H1 (cell line): ENCODE measurements around the gene UBA6. TPM values are rescaled to one million over a fixed set of nuclear protein-coding genes. Genes with fewer than 3 reads are reported as not detected.

Source experiments
- CTCF ChIA-PET: fragments of 300-600 bp; sonication (Branson Sonifier 250); formaldehyde crosslinking; loops from one replicate; lab custom pipeline; 2021; ENCODE audit not compliant: partially characterized antibody; lab: Charles Lee
- POLR2A ChIA-PET: fragments of 300-600 bp; sonication (Branson Sonifier 250); formaldehyde crosslinking; loops from one replicate; lab custom pipeline; 2021; ENCODE audit warnings: inconsistent platforms; ENCODE audit not compliant: partially characterized antibody; lab: Charles Lee
- DNase-seq, 2 experiments: peaks; one replicate each; pipeline versions ENCODE4 v3.0.0 to v3.0.0-alpha.2; 2010 to 2022; ENCODE audit warnings: low spot score in 2 of 2, low read depth in 1 of 2, mixed read lengths in 1 of 2
- FAIRE-seq: peaks from 2 replicates; lab custom pipeline; 2011; peaks lifted over from hg19 to GRCh38; lab: Jason Lieb, UNC
- H2AFZ ChIP-seq: 2 replicates; pipeline ENCODE4 v1.8.1; 2012; ENCODE audit warnings: low read length, inconsistent platforms
- H2AK5ac ChIP-seq: 2 replicates; pipeline ENCODE4 v1.6.1; 2013; ENCODE audit warnings: low read depth, low read length
- H2BK120ac ChIP-seq: replicated peaks from 2 replicates; pipeline ENCODE3; 2013; ENCODE audit warnings: low read depth, low read length, inconsistent platforms
- H2BK12ac ChIP-seq: 2 replicates; pipeline ENCODE4 v1.6.1; 2013; ENCODE audit warnings: low read depth, low read length
- H2BK15ac ChIP-seq: 2 replicates; pipeline ENCODE4 v1.6.1; 2013; ENCODE audit warnings: low read length
- H2BK20ac ChIP-seq: 2 replicates; pipeline ENCODE4 v1.6.1; 2013; ENCODE audit warnings: low read length
- H2BK5ac ChIP-seq: 2 replicates; pipeline ENCODE4 v1.6.1; 2013; ENCODE audit warnings: low read depth, low read length
- H3K14ac ChIP-seq: 2 replicates; pipeline ENCODE4 v1.6.1; 2013; ENCODE audit warnings: inconsistent platforms; ENCODE audit not compliant: insufficient read length
- H3K18ac ChIP-seq: 2 replicates; pipeline ENCODE4 v1.6.1; 2013; ENCODE audit warnings: low read length; ENCODE audit errors: extremely low read depth
- H3K23ac ChIP-seq: 2 replicates; pipeline ENCODE4 v1.6.1; 2013; ENCODE audit warnings: inconsistent platforms; ENCODE audit not compliant: insufficient read length
- H3K23me2 ChIP-seq: 2 replicates; pipeline ENCODE4 v1.6.1; 2013; ENCODE audit warnings: low read depth, low read length
- H3K27ac ChIP-seq: 2 replicates; pipeline ENCODE4 v1.6.1; 2011; ENCODE audit warnings: low read depth, low read length, inconsistent platforms
- H3K27me3 ChIP-seq, 4 experiments: replicated peaks in 1 of 4; 1 replicate in 1 of 4; 2 replicates in 3 of 4; pipeline versions ENCODE4 v1.6.1 to v1.8.1; 2011 to 2013; ENCODE audit warnings: low read length in 3 of 4, mild to moderate bottlenecking in 3 of 4, inconsistent platforms in 2 of 4, mixed read lengths in 2 of 4, moderate library complexity in 1 of 4; ENCODE audit not compliant: control insufficient read depth in 3 of 4, insufficient read depth in 3 of 4; ENCODE audit errors: extremely low read depth in 1 of 4
- H3K36me3 ChIP-seq, 4 experiments: 2 replicates each; pipeline versions ENCODE4 v1.6.1 to v1.8.1; 2011 to 2013; ENCODE audit warnings: mild to moderate bottlenecking in 4 of 4, low read length in 3 of 4, moderate library complexity in 2 of 4, control low read depth in 1 of 4, inconsistent platforms in 1 of 4; ENCODE audit not compliant: insufficient read depth in 4 of 4, control insufficient read depth in 2 of 4
- H3K4ac ChIP-seq: replicated peaks from 2 replicates; pipeline ENCODE3; 2013; ENCODE audit warnings: low read length, low read depth, mixed read lengths, inconsistent platforms; ENCODE audit not compliant: insufficient read length
- H3K4me1 ChIP-seq, 4 experiments: replicated peaks in 1 of 4; 1 replicate in 1 of 4; 2 replicates in 3 of 4; pipeline versions ENCODE4 v1.6.1 to v1.8.1; 2011 to 2013; ENCODE audit warnings: low read length in 3 of 4, inconsistent platforms in 2 of 4, mixed read lengths in 1 of 4; ENCODE audit not compliant: insufficient read depth in 4 of 4, control insufficient read depth in 3 of 4
- H3K4me2 ChIP-seq, 2 experiments: 2 replicates each; pipeline versions ENCODE4 v1.6.1 to v1.8.1; 2011 to 2013; ENCODE audit warnings: low read depth in 2 of 2, low read length in 2 of 2, control low read depth in 1 of 2, inconsistent platforms in 1 of 2, mild to moderate bottlenecking in 1 of 2; ENCODE audit not compliant: insufficient read depth in 1 of 2
- H3K4me3 ChIP-seq, 4 experiments: fragments of 200-600, 300-600 bp in 1 of 4; sonication (generic), shearing (Covaris generic), sonication (Bioruptor Twin) in 1 of 4; 2 replicates each; pipeline versions ENCODE4 v1.5.1 to v1.8.1; 2011 to 2016; ENCODE audit warnings: low read length in 4 of 4, low read depth in 3 of 4, control low read depth in 2 of 4, inconsistent platforms in 2 of 4, mild to moderate bottlenecking in 2 of 4, mixed read lengths in 1 of 4, moderate library complexity in 1 of 4; ENCODE audit not compliant: insufficient read depth in 2 of 4; ENCODE audit errors: extremely low read depth in 1 of 4
- H3K56ac ChIP-seq: replicated peaks from 2 replicates; pipeline ENCODE3; 2013; ENCODE audit warnings: low read depth, mild to moderate bottlenecking, mixed read lengths, low read length, inconsistent platforms; ENCODE audit not compliant: insufficient read length
- H3K79me1 ChIP-seq: 2 replicates; pipeline ENCODE4 v1.6.1; 2013; ENCODE audit warnings: low read depth, low read length, control low read depth
- H3K79me2 ChIP-seq, 2 experiments: 2 replicates each; pipeline versions ENCODE4 v1.6.1 to v1.8.1; 2012 to 2013; ENCODE audit warnings: low read length in 2 of 2, mild to moderate bottlenecking in 2 of 2, inconsistent platforms in 1 of 2; ENCODE audit not compliant: insufficient read depth in 2 of 2, control insufficient read depth in 1 of 2
- H3K9ac ChIP-seq, 4 experiments: replicated peaks in 1 of 4; 1 replicate in 1 of 4; 2 replicates in 3 of 4; pipeline versions ENCODE4 v1.6.1 to v1.8.1; 2011 to 2013; ENCODE audit warnings: low read depth in 3 of 4, low read length in 3 of 4, control low read depth in 2 of 4, mild to moderate bottlenecking in 2 of 4, moderate library complexity in 2 of 4, inconsistent platforms in 1 of 4; ENCODE audit errors: extremely low read depth in 1 of 4
- H3K9me3 ChIP-seq, 2 experiments: 2 replicates each; pipeline versions ENCODE4 v1.6.1 to v1.8.1; 2012 to 2013; ENCODE audit warnings: mild to moderate bottlenecking in 2 of 2, moderate library complexity in 2 of 2, control low read depth in 1 of 2, inconsistent platforms in 1 of 2, low read depth in 1 of 2, low read length in 1 of 2, mixed read lengths in 1 of 2; ENCODE audit not compliant: insufficient read depth in 2 of 2
- H4K20me1 ChIP-seq, 2 experiments: replicated peaks in 1 of 2; 2 replicates each; pipeline versions ENCODE3 to v1.8.1; 2011 to 2013; ENCODE audit warnings: inconsistent platforms in 2 of 2, low read length in 2 of 2, mild to moderate bottlenecking in 1 of 2; ENCODE audit not compliant: insufficient read depth in 2 of 2, control insufficient read depth in 1 of 2
- H4K5ac ChIP-seq: 2 replicates; pipeline ENCODE4 v1.6.1; 2013; ENCODE audit warnings: low read length, low read depth, mixed read lengths, inconsistent platforms; ENCODE audit not compliant: insufficient read length
- H4K8ac ChIP-seq: 2 replicates; pipeline ENCODE4 v1.8.0; 2013; ENCODE audit warnings: mild to moderate bottlenecking, moderate library complexity, low read length, inconsistent platforms; ENCODE audit not compliant: insufficient read depth; ENCODE audit errors: extremely low read depth
- H4K91ac ChIP-seq: replicated peaks from 2 replicates; pipeline ENCODE3; 2013; ENCODE audit warnings: low read length, mixed read lengths, inconsistent platforms; ENCODE audit not compliant: insufficient read length
- CTCF ChIP-seq, 3 experiments: IDR thresholded peaks; 1 replicate in 2 of 3; 2 replicates in 1 of 3; pipeline versions ENCODE4 v1.5.1 to v1.6.1; 2011; ENCODE audit warnings: low read length in 3 of 3, mild to moderate bottlenecking in 3 of 3, inconsistent platforms in 2 of 3, low read depth in 1 of 3, moderate library complexity in 1 of 3; ENCODE audit not compliant: insufficient read depth in 1 of 3; ENCODE audit errors: control extremely low read depth in 1 of 3
- RAD21 ChIP-seq, 2 experiments: IDR thresholded peaks in 1 of 2; conservative IDR thresholded peaks in 1 of 2; 2 replicates each; pipeline ENCODE4 v1.6.1; 2011; ENCODE audit warnings: low read depth in 2 of 2, low read length in 2 of 2, improper control_type of control experiment in 1 of 2, inconsistent platforms in 1 of 2, mild to moderate bottlenecking in 1 of 2, moderate library complexity in 1 of 2
- YY1 ChIP-seq: IDR thresholded peaks from 2 replicates; pipeline ENCODE4 v1.6.1; 2011; ENCODE audit warnings: low read depth, mild to moderate bottlenecking, low read length
- WGBS, 2 experiments: shearing (Covaris generic) in 1 of 2; methylation state at CpG; one replicate each; pipeline versions ENCODE4 v1.1.6 to v1.1.7; 2013 to 2015; ENCODE audit warnings: low lambda C conversion rate in 2 of 2, mixed read lengths in 2 of 2, inconsistent platforms in 1 of 2, low coverage in 1 of 2, missing lambda C conversion rate in 1 of 2; ENCODE audit not compliant: insufficient replicate concordance in 2 of 2, insufficient coverage in 1 of 2, insufficient read length in 1 of 2; ENCODE audit errors: extremely low coverage in 1 of 2, missing lambda C conversion rate in 1 of 2; 5-methylcytosine and 5-hydroxymethylcytosine counted together
- polyA plus RNA-seq, 7 experiments: library from polyadenylated mRNA; depleted of rRNA in 3 of 7; stranded (reverse) in 5 of 7; unstranded in 2 of 7; fragments of >200 nt in 5 of 7; fragments of 200-250 nt in 2 of 7; gene quantifications; 1 replicate in 5 of 7; 2 replicates in 1 of 7; 4 replicates in 1 of 7; pipeline versions ENCODE4 v1.2.1 to v1.2.3, GENCODE V29; 2011 to 2013; ENCODE audit warnings: missing spikeins in 2 of 7, mixed read lengths in 2 of 7
- total RNA-seq: library from RNA; stranded (reverse); fragmentation: NEBNext Ultra II Directional; extraction: Animal tissue kit (Norgen Biotek cat#: 25700); gene quantifications from 2 replicates; pipeline ENCODE4 v1.2.1, GENCODE V29; 2021
- TF ChIP-seq, protein P1 (sequence below): IDR thresholded peaks from 2 replicates; pipeline ENCODE4 v1.6.1; 2012; ENCODE audit warnings: inconsistent platforms

The UBA6 gene
- total and polyA plus RNA-seq, 2 of the 8 experiments (the other 6 are each of a cell fraction or from before 2014, with no cell fraction given): 17.4 to 74.3 TPM

DNA sequence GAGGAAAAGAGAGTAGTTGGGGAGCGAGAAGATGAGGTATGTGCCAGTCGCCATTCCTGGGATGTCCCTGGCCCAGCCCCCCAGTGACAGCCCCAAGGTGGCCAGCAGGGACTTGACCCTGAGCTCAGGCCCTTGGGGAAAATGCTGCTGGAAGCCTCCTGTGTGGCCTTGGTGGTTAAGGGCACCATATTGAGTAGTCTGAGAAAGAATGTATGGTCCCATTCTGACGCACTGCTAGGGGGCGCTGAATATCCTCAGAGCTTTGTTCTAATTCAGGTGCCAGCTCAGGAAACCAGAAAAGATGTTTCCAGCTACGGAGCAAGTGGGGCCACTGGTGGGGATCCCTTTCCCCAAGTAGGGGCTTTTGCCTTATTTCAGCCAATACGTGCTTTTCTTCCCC is 14.0 kb upstream of the UBA6 start:
- Histone ChIP-seq H3K27me3 (no peaks in the 10 kb centered on the region), H3K23me2 (no peaks in the 10 kb centered on the region), H2BK20ac (no peak overlapping the region), H3K18ac (no peak overlapping the region), H3K56ac (no peak overlapping the region), H2BK120ac (no peak overlapping the region), H3K9me3 (no peaks in the 10 kb centered on the region; a peak in 1 of 4 replicates), H2AFZ (no peak overlapping the region), H3K23ac (no peak overlapping the region), H4K5ac (no peak overlapping the region), H3K4me1 (peaks cover 5 to 17% (median 11%) of the 10 kb centered on the region in 4 experiments; a peak in 6 of 7 replicates), H2BK15ac (no peak overlapping the region), H3K4ac (no peak overlapping the region), H3K9ac (no peak overlapping the region), H4K8ac (no peak overlapping the region), H2AK5ac (no peak overlapping the region), H4K91ac (no peak overlapping the region), H3K4me2 (no peak overlapping the region), H3K27ac (no peak overlapping the region), H3K79me2 (peaks cover 0 to 6% of the 10 kb centered on the region in 2 experiments; a peak in 3 of 4 replicates), H3K4me3 (no peak overlapping the region), H2BK5ac (no peak overlapping the region), H2BK12ac (no peak overlapping the region), H3K36me3 (no peaks in the 10 kb centered on the region), H3K79me1 (no peaks in the 10 kb centered on the region; the same call in 1 of the 2 replicates), H3K14ac (no peak overlapping the region), H4K20me1 (no peaks in the 10 kb centered on the region)
- ChIA-PET CTCF (interaction anchor here (0.6 to 4.9 kb wide), 9 partner anchors 9 to 451 kb away, joined by 3 to 21 read pairs (median 3); partner anchors contain the start of gene UBA6), POLR2A (no interaction called here)
- DNase-seq: no peak
- no peak for FAIRE-seq
- 94% methylated on average over 6 of the region's 6 CpGs; no CpG with 5 or more reads in 1 of the 2 experiments for WGBS, 2 experiments
- peak in 2 of 3 experiments; percentile 22 to 29; a peak in 1 of 4 replicates for TF ChIP-seq CTCF (IDR thresholded peaks at IDR 0.05; ENCODE audit: control extremely low read depth in 1 of 3, insufficient read depth in 1 of 3, low read depth in 1 of 3, low read length in 3 of 3)
- TF ChIP-seq YY1: peak; percentile 25; the same call in 1 of the 2 replicates
- 0 out of 4 replicates have a peak, but pooled peaks of 1 of the 2 experiments have one; percentile 5 for TF ChIP-seq RAD21 (IDR thresholded peaks at IDR 0.05 in 1 of 2, conservative IDR thresholded peaks at IDR 0.05 in 1 of 2; ENCODE audit: low read depth in 2 of 2, low read length in 2 of 2)
- TF ChIP-seq, protein P1, sequence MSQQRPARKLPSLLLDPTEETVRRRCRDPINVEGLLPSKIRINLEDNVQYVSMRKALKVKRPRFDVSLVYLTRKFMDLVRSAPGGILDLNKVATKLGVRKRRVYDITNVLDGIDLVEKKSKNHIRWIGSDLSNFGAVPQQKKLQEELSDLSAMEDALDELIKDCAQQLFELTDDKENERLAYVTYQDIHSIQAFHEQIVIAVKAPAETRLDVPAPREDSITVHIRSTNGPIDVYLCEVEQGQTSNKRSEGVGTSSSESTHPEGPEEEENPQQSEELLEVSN: no peak
